Right renal cortex interstitium (tissue), 3 donors: Measurements from ENCODE around the gene TRIM54. TPM values are rescaled to one million over a fixed set of nuclear protein-coding genes. Genes with fewer than 3 reads are reported as not detected.
"Not testable (repeated sequence)": the region's sequence is repeated elsewhere in the genome, so short reads cannot be mapped to it uniquely, and the experiment has no call there.

ENCODE experiments used
- DNase-seq, 3 donors: peaks; one replicate each; pipeline ENCODE4 v3.0.0-alpha.2; 2013; ENCODE audit warnings: low read depth in 3 of 3, low spot score in 2 of 3
- polyA plus RNA-seq, 3 donors: library from polyadenylated mRNA; unstranded; fragments of 120-200 nt; gene quantifications; one replicate each; pipeline ENCODE4 v1.2.1, GENCODE V29; 2013; ENCODE audit not compliant: insufficient read length in 3 of 3

TRIM54 gene
- polyA plus RNA-seq, 3 donors: 3.2 to 3.9 (median 3.6) TPM

DNA sequence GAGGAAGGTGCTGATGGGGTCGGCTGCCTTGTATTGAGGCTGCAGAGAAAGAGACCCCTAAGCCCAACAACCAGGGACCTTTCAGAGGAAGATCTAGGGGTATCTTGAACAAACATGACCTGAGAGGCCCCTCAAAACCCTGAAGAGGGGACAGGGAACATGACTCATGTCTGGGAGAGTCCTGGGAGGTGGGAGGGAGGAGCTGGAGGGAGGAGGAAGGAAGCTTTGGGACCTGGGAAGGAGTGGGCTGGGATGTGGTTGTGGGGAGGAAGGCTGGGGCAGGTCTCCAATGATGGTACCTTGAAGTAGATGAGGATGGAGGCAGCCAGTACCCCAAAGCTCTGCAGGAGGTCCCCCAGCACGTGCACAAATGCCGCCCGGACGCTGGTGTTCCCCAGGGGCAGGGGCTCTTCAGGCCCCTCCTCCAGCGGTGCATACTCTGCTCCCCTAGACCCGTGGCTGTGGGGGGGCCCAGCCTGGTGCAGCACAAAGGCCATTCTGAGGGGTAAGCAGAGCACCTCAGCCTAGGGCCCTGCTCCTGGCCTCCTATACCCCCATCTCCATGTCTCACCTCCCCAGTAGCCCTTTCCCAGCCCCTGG lies 25.3 kb upstream of the TRIM54 start:
- no peak for DNase-seq

DNA sequence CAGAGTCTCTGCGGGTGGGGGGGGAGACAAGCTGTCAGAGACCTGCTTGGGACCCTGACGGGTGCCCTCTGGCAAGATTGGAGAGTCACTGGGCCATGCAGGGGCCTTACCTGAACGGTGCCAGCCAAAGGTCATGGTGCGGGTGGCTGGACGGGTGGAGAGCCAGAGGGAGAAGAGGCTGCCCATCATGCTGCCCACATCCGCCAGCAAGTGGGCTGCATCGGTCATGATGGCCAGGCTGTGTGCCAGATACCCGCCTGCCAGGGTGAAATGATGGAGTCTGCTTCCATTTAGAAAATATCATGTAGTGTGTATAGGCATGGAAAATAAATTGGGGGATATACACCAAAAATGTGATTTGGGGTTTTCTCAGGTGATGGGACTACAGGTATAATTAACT lies 24.2 kb upstream of the TRIM54 start:
- no peak for DNase-seq

DNA sequence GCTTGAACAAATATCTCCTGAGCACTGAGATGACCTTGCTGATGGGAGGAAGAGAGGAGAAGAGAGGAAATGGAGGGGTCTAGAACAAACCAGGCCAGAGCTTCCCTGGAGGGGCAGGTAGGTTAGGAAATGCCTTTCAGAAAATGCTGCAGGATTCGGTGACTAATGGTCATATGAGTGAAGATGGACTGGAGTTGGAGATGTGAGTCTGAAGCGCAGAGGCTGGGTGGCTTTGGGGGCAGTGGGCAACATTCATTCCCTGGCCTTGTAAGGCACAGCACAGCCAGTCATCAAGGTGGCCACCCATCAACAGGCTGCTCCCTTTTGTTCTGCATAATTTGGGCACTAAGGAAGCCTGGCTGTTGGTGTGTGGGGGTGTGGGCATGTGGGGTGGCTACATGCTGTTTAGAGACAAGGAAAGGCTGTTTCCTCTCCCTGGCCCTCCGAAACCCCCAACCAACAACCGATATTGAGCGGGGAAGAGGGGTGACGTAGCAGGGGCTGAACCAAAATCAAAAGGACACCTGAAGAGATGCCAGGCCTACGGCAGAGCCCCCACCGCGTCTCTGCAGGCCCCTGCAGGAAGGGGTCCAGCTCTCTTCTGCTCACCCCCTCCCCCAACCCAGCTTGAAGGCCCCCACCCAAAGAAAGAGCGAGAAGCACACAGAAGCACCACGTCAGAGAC lies 20.8 kb upstream of the TRIM54 start:
- DNase-seq: no peak

DNA sequence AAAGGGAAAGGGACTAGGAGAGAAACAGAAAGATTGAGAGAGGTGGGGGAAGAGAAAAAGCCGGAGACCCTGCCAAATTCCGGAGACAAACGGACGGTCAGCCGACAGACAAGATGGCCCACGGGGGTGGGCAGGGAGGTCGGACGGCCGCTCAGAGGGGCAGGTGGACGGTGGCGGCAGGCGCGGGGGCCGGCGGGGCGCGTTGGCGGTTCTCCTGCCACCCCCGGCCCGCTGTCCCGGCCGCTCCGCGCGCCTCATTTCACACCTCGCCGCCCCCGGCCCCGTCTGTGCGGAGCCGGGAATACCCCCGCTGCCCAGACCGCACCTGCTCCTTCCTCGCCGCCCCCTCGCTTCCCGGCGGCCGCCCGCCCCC lies 20.3 kb upstream of the TRIM54 start:
- no peak for DNase-seq

DNA sequence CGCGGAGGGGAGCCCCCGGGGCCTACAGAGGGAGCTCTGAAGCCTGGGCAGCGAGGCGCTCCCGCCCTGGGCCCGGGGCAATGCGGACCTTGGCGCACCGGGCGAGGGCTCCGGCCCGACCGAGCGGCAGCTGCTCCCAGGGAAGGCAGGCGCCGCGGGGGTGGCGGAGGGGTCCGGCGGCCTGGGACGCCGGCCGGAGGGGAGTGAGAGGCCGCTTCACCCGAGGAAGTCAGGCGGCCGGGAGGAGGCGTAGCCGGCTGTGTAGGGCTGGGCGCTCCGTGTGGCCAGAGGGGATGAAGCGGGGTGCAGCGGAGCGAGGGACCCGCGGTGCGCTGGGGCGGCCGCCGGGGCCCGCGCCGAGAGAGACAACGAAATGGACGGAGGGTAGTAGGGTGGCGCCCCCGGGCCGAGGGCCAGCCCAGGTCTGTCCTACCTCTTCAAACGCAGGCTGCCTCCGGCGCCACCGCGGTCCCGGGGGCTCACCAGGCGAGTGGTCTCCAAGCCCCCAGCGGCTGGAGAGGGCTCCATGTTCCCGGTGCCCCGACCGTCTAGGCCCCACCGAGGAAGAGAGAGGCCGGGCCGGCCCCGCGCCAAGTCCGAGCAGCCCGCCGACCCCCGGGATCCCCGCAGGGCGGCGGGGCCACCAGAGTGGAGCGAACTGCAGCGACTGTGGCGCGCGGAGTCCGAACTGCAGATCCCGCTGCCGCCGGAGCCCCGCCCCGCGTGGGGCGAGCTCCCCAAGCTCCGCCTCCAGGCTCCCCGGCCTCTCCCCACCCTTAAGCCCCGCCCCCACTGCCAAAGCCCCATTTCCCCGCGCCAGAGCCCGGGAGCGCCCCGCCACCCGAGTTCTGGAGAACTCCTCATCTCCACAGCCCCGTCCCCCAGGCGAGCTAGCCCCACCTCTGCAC lies 19.6 kb upstream of the TRIM54 start, which contains the start of gene SLC30A3:
Gene SLC30A3 (minus strand): TSS at position 669 of the 908 bp plus-strand sequence. CDS start 141 bp downstream, at position 528.
- DNase-seq: no peak

GRCh38 chr2:27263287-27264252 lies 18.7 kb upstream of the TRIM54 start:
- no peak for DNase-seq

DNA sequence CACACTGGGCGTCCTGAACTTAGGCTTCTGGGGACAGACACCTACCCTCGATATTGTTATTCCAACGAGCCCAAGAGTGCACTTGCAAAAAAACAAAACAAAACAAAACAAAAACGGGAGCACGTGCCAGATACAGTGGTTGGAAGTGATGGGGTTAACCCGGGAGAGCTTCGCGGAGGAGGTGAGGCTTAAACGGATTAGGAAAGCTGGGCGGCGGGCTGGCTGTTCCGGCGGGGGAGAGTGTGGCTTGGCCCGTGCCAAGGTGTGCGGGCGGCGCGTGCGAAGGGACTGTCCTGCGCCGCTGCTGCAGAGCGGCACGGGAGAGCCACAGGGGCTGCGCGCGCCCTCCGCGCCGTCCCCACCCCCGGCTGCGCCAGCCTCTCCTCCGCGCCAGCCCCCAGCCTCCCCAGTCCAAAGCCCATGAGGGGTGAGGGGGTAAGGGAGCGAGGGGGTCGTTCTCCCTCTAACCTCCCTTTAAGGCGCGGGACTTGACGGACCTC lies 17.9 kb upstream of the TRIM54 start:
- no peak for DNase-seq

DNA sequence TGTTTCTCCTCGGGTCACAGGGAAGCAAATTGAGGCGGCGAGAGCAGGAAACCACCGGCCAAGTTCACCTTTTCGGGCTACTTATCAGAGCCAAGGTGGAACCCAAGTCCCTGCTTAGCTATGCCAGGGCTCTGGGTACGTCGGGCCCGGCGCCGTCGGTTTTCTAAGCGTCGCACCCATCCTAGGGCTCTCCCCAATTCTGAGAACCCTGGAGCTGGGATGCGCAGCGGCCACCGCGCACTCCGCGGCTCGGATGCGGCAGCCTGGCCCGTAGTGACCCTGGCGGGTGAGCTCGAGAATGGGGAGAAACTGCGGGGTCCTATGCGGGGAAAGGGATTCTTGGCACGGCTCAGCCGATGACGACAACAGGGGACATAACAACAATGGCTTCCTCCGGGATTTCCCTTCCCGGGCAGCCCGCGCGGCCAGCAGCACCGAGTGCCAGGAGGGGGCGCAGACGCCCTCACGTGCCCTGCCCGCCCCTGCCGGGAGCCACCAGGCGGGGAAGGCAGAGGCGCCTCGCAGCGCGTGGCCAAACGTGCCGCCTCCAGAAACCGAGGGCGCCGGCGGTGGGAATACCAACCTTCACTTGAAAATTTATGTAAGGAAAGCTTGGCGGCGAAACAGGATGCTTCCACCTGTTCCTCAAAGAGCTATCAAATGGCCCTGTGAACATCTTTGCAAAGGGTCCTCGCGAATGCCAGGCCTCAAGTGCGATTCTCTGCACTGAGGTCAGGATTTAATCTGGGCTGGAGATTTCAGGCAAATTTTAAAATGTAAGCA lies 17.3 kb upstream of the TRIM54 start:
- DNase-seq: no peak

GRCh38 chr2:27265536-27265870 lies 16.7 kb upstream of the TRIM54 start:
- DNase-seq: no peak

- DNase-seq: not testable (repeated sequence)
These were observed 13.9 kb upstream of the TRIM54 start for GRCh38 chr2:27268296-27268695.

DNA sequence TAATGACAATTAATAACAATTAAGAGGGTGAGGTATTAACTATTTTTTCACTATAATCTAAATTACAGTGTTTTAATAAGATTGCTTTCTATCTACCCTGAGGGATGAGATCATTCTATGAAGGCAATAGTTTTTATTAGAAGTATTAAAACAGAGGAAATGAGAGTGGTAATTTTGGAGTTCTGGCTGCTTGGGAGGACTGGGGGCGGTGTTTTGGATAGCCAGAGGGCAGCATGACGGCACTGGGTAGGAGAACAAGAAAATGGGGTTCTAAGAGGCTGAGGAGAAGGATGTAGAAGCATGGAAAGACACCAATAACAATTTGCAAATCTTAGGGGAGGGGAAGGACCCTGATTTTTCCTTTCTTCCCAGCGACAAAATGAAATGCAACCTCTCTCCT lies 12.1 kb upstream of the TRIM54 start:
- no peak for DNase-seq

DNA sequence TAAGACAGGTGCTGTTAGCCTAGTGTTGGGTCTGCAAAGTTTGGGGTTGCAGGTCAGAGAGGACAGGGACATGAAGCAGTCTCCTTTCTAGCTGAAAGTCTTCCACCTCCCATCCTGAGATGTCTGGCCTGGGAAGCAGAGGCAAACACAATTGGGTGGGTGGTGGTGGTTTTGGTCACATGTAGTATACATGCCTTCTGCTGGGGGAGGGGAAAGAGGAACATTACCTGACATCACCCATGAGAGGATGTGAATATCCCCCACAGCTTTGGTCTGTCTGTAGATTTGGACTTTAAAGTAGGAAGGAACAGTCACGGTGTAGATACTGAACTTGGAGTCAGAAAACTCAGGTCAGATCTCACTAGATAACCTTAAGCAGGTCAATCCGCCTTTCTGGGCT lies 11.6 kb upstream of the TRIM54 start:
- DNase-seq: no peak

GRCh38 chr2:27271631-27272340 lies 10.4 kb upstream of the TRIM54 start:
- DNase-seq: no peak

GRCh38 chr2:27272537-27273522 lies 9.4 kb upstream of the TRIM54 start:
- not testable (repeated sequence) for DNase-seq

- no peak for DNase-seq
These were observed 6.7 kb upstream of the TRIM54 start, which contains the start of gene DNAJC5G for GRCh38 chr2:27275211-27276150. DNAJC5G (plus strand) TSS chr2:27275433; CDS start chr2:27276729, 1,296 bp downstream.

DNA sequence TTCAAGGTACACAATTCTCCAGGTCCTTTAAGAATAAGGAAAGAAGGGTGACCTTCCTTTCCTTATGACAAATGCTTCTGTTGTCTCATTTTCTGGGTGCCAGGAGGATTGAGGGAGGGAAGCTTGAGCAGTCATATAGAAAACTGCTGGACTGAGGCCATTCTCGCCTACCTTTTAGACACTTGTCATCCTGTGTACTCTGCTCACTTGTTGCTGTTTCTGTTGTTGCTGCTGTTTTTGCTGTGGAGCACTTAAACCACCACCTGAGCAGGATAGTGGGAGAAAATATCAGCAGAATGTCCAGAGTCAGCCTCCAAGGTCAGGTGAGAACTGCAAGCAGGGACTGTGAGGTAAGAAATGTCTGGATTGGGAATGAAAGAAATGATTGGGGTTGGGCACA lies 4.2 kb upstream of the TRIM54 start:
- no peak for DNase-seq
